Measurements from ENCODE around the gene MGAT5.
"Not testable (repeated sequence)": the region's sequence is repeated elsewhere in the genome, so short reads cannot be mapped to it uniquely, and the experiment has no call there.

MGAT5 gene

GRCh38 chr2:134468776-134469175, 214.9 kb downstream of the MGAT5 start:
- H3K4me3 ChIP-seq (IDR thresholded peaks at IDR 0.05; ENCODE audit: insufficient read depth, low read depth, low read length): no peak overlapping the region
- no peaks in the 10 kb centered on the region for H4K20me1 ChIP-seq (ENCODE audit: insufficient read depth)
- H3K4me2 ChIP-seq: no peak overlapping the region
- H3K36me3 ChIP-seq (ENCODE audit: insufficient read depth): no peaks in the 10 kb centered on the region
- no peak for TF ChIP-seq CTCF (conservative IDR thresholded peaks at IDR 0.05; ENCODE audit: low read depth, low read length)
- no peak overlapping the region for H2AFZ ChIP-seq (ENCODE audit: low read depth)
- no peaks in the 10 kb centered on the region for H3K4me1 ChIP-seq (ENCODE audit: low read depth, poor library complexity, severe bottlenecking)
- no peak overlapping the region for H3K9ac ChIP-seq
- no peaks in the 10 kb centered on the region for H3K27me3 ChIP-seq (ENCODE audit: insufficient read depth, low read depth)
- no peaks in the 10 kb centered on the region for H3K79me2 ChIP-seq (ENCODE audit: insufficient read depth, low read depth)
- H3K27ac ChIP-seq: no peak overlapping the region

GRCh38 chr2:134469516-134470115, 215.7 kb downstream of the MGAT5 start:
- Histone ChIP-seq H2AFZ (ENCODE audit: low read depth) (no peak overlapping the region), H3K4me2 (no peak overlapping the region), H3K4me3 (IDR thresholded peaks at IDR 0.05; ENCODE audit: insufficient read depth, low read depth, low read length) (no peak overlapping the region), H4K20me1 (ENCODE audit: insufficient read depth) (no peaks in the 10 kb centered on the region), H3K36me3 (ENCODE audit: insufficient read depth) (no peaks in the 10 kb centered on the region), H3K27me3 (ENCODE audit: insufficient read depth, low read depth) (no peaks in the 10 kb centered on the region), H3K27ac (no peak overlapping the region), H3K9ac (no peak overlapping the region), H3K4me1 (ENCODE audit: low read depth, poor library complexity, severe bottlenecking) (no peaks in the 10 kb centered on the region), H3K79me2 (ENCODE audit: insufficient read depth, low read depth) (no peaks in the 10 kb centered on the region)
- no peak for TF ChIP-seq CTCF (conservative IDR thresholded peaks at IDR 0.05; ENCODE audit: low read depth, low read length)

GRCh38 chr2:134470561-134471168, 216.8 kb downstream of the MGAT5 start:
- H3K36me3 ChIP-seq (ENCODE audit: insufficient read depth): no peaks in the 10 kb centered on the region
- no peak overlapping the region for H3K4me3 ChIP-seq (IDR thresholded peaks at IDR 0.05; ENCODE audit: insufficient read depth, low read depth, low read length)
- H3K27ac ChIP-seq: no peak overlapping the region

GRCh38 chr2:134476982-134477381, 223.1 kb downstream of the MGAT5 start:
- not testable (repeated sequence) for H3K36me3 ChIP-seq (ENCODE audit: insufficient read depth); H3K9ac ChIP-seq; H3K27ac ChIP-seq; H3K79me2 ChIP-seq (ENCODE audit: insufficient read depth, low read depth); H3K4me2 ChIP-seq; H3K4me1 ChIP-seq (ENCODE audit: low read depth, poor library complexity, severe bottlenecking); H4K20me1 ChIP-seq (ENCODE audit: insufficient read depth); H3K4me3 ChIP-seq (IDR thresholded peaks at IDR 0.05; ENCODE audit: insufficient read depth, low read depth, low read length); H3K27me3 ChIP-seq (ENCODE audit: insufficient read depth, low read depth); H2AFZ ChIP-seq (ENCODE audit: low read depth)

More at GRCh38 chr2:134470561-134471168, 216.8 kb downstream of the MGAT5 start:
- Histone ChIP-seq H3K4me1 (ENCODE audit: low read depth, poor library complexity, severe bottlenecking) (no peaks in the 10 kb centered on the region), H3K9ac (no peak overlapping the region), H2AFZ (ENCODE audit: low read depth) (no peak overlapping the region), H4K20me1 (ENCODE audit: insufficient read depth) (no peaks in the 10 kb centered on the region), H3K79me2 (ENCODE audit: insufficient read depth, low read depth) (no peaks in the 10 kb centered on the region), H3K4me2 (no peak overlapping the region), H3K27me3 (ENCODE audit: insufficient read depth, low read depth) (no peaks in the 10 kb centered on the region)
- TF ChIP-seq CTCF (conservative IDR thresholded peaks at IDR 0.05; ENCODE audit: low read depth, low read length): no peak

- H3K79me2 ChIP-seq (ENCODE audit: insufficient read depth, low read depth): no peaks in the 10 kb centered on the region
Observed at GRCh38 chr2:134479696-134480330, 225.9 kb downstream of the MGAT5 start.

More at GRCh38 chr2:134479696-134480330, 225.9 kb downstream of the MGAT5 start:
- Histone ChIP-seq H3K4me2 (no peak overlapping the region), H3K27ac (no peak overlapping the region), H3K27me3 (ENCODE audit: insufficient read depth, low read depth) (no peaks in the 10 kb centered on the region), H3K4me3 (IDR thresholded peaks at IDR 0.05; ENCODE audit: insufficient read depth, low read depth, low read length) (no peak overlapping the region), H3K4me1 (ENCODE audit: low read depth, poor library complexity, severe bottlenecking) (no peaks in the 10 kb centered on the region), H2AFZ (ENCODE audit: low read depth) (no peak overlapping the region), H3K36me3 (ENCODE audit: insufficient read depth) (no peaks in the 10 kb centered on the region), H4K20me1 (ENCODE audit: insufficient read depth) (no peaks in the 10 kb centered on the region), H3K9ac (no peak overlapping the region)
- TF ChIP-seq CTCF (conservative IDR thresholded peaks at IDR 0.05; ENCODE audit: low read depth, low read length): no peak
